Measurements from ENCODE around the gene HIBADH.

HIBADH gene

GRCh38 chr7:27636326-27637006 lies 26.2 kb downstream of the HIBADH start:
- DNase-seq (ENCODE audit: low read depth in 1 of 2, low spot score in 1 of 2): no peak

- no peak for DNase-seq (ENCODE audit: low read depth in 1 of 2, low spot score in 1 of 2)
These were observed 27.0 kb downstream of the HIBADH start for GRCh38 chr7:27635728-27636127.

DNA sequence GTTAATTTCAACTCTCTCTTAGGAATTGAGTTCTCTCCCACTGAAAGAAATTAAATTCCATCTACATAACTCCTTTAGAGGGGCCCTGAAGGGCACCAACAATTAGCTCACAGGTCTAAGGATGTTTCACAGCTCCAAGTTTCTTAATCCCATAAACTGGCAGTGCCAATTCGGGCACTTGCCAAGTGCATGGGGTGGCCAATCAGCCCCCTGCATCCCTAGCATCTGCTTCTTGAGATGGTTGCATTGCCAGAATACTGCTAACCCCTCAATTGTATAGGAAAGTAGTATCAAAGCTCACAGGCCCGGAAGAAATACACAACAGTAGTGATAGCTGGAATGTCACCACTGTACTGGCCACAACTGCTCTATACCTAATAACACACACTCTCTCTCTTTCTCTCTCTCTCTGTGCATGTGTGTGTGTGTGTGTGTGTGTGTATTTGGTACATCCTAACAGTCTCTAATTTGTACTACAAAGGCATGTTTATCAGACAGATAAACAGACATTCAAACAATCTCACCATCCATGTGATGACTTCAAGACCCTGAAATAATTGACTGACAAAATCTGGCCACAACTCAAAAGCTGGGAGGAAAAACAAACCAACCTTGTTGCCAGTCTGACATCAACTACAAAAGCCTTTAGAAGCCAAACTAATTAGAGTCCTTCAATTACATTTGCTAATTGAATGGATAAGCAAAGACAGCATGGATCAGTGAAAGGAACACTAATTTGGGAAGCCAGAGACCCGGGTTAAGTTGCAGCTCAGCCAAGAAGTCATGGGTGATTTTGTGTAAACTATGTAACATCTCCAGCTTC lies 27.8 kb downstream of the HIBADH start:
- DNase-seq (ENCODE audit: low read depth in 1 of 2, low spot score in 1 of 2): no peak

DNA sequence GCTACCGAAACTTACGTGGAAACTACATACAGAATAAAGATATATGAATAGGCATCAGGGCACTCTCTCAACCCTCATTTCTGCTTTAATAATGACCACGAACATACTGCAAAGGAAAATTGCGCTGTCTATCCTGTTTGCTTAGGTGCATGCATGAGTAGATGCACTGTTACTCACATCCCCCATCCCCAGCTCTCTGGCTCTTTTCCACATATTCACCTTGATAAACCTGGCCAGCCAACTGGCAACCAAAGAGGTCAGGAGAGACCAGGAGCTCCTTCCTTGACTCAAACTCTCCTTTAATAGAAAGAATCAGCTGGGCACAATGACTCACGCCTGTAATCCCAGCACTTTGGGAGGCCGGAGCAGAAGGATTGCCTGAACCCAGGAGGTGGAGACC lies 29.6 kb downstream of the HIBADH start:
- no peak for DNase-seq (ENCODE audit: low read depth in 1 of 2, low spot score in 1 of 2)

DNA sequence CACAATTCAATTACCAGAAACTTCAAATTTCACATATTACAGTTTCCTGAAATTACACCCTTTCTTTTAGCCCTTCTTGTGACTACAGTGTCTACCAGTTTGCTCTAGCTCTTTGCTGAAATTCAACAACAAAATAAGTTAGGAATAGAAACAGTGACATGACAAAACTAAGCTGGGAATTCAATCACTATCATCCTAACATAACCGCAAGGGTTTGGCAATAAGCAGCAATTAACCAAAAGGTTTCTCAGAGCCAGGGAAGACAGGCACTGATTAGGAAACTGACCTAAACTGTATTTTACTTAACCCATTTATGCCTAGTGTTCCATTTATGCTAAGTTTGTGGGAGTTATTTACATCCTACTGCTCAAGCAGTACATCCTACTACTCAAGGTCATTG lies 31.3 kb downstream of the HIBADH start:
- no peak for DNase-seq (ENCODE audit: low read depth in 1 of 2, low spot score in 1 of 2)

DNA sequence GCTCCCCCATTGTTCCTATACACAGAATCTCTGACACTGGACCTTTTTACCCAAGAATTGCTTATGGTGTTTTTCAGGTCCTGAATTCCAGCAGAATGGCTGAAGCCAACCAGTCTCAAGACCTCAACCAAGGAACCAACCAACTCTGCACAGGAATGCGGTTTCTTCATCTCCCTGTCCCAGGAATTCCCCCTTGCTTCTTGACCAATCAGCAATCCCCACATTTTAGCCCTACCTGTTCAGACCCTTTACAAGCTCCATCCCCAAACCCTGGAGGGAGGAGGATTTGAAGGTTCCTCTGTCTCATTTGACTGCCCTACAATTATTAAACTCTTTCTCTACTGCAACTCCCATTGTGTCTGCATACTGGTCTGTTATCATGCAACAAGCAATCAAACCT lies 35.5 kb downstream of the HIBADH start:
- DNase-seq (ENCODE audit: low read depth in 1 of 2, low spot score in 1 of 2): no peak

- no peak for DNase-seq (ENCODE audit: low read depth in 1 of 2, low spot score in 1 of 2)
These were observed 43.2 kb downstream of the HIBADH start for GRCh38 chr7:27619492-27619891.

GRCh38 chr7:27617651-27618381 lies 44.9 kb downstream of the HIBADH start:
- DNase-seq (ENCODE audit: low read depth in 1 of 2, low spot score in 1 of 2): no peak

DNA sequence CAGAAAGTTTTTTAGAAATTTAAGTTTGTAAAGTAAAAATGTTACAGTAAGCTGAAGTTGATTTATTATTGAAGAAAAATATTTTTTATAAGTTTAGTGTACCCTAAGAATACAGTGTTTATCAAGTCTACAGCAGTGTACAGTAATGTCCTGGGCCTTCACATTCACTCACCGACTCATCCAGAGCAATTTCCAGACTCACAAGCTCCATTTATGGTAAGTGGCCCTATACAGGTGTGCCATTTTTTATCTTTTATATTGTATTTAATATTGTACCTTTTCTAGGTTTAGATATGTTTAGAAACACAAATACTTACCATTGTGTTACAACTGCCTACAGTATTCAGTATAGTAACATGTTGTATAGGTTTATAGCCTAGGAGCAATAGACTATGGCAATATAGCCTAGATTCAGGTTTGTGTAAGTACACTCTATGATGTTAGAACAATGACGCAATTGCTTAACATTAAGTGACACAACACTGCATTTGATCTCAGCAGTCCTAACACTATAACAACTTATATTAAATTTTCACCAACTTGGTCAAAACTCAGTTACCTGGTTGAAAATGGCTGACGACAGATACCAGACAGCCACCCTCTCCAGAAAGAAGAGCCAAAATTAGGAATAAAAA lies 45.7 kb downstream of the HIBADH start:
- no peak for DNase-seq (ENCODE audit: low read depth in 1 of 2, low spot score in 1 of 2)

DNA sequence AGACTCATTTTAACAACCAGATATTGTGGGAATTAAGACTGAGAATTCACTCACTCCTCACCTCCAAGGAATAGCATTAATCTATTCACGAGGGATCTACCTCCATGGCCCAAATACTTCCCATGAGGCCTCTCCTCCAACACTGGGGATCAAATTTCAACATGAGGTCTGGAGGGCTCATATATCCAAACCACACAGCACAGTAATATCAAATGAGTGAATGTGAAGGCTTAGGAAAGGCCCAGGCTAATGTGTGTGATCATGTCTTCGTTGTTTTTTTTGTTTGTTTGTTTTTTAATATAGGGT lies 46.5 kb downstream of the HIBADH start:
- DNase-seq (ENCODE audit: low read depth in 1 of 2, low spot score in 1 of 2): no peak

DNA sequence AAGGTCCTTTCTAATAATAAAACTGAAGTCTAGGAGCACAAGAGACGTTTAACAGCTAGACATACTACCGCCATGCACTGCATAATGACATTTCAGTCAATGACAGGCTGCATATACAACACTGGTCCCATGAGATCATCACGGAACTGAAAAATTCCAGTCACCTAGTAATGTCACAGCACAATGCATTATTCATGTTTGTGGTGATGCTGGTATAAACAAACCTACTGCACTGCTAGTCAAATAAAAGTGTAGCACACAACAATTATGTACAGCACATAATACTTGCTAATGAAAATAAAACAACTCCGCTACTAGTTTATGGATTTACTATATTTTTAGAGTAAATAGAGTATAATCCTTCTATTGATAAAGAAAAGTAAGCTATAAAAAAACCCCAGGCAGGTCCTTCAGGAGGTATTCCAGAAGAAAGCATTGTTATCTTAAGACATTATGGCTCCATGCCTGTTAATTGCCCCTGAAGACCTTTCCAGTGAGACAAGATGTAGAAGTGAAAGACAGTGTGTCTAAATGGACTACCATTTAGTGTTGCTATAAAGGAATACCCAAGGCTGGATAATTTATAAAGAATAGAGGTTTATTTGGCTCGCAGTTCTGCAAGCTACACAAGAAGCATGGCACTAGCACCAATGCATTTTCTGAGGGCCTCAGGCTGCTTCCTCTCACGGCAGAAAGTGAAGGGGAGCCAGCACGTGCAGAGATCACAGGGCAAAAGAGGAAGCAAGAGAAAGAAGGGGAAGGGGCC lies 47.1 kb downstream of the HIBADH start:
- no peak for DNase-seq (ENCODE audit: low read depth in 1 of 2, low spot score in 1 of 2)

- DNase-seq (ENCODE audit: low read depth in 1 of 2, low spot score in 1 of 2): no peak
These were observed 48.6 kb downstream of the HIBADH start for GRCh38 chr7:27614095-27614494.

DNA sequence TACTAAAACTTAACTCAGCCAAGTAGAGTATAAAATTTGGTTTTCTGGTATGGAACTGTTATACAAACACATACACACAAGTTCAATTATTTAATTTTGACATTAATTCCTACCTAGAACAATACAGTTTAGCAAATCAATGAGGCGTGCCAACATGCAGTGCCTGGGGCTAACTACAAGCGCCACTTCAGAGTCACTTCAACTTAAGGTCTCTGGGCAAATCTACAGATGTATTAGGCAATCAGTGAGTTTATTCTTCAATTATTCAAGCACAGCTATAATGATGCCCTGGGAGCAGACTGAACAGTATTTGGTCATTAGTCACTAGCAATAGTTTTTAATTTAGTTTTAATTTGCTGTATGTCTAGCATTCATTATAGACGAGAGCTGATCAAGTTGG lies 51.6 kb downstream of the HIBADH start:
- DNase-seq (ENCODE audit: low read depth in 1 of 2, low spot score in 1 of 2): no peak

GRCh38 chr7:27608776-27609495 lies 53.7 kb downstream of the HIBADH start:
- no peak for DNase-seq (ENCODE audit: low read depth in 1 of 2, low spot score in 1 of 2)

DNA sequence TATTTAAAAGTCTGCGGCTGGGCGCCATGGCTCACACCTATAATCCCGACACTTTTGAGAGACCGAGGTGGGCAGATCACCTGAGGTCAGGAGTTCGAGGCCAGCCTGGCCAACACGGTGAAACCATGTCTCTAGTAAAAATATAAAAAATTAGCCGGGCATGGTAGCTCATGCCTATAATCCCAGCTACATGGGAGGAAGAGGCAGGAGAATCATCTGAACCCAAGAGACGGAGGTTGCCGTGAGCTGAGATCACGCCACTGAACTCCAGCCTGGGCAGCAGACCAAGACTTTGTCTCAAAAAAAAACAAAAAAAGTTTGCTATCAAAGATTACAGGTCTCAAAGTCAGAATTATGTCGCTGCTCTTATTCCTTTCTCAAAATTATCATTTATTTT lies 55.5 kb downstream of the HIBADH start:
- DNase-seq (ENCODE audit: low read depth in 1 of 2, low spot score in 1 of 2): no peak

GRCh38 chr7:27606270-27607209 lies 56.1 kb downstream of the HIBADH start:
- no peak for DNase-seq (ENCODE audit: low read depth in 1 of 2, low spot score in 1 of 2)

DNA sequence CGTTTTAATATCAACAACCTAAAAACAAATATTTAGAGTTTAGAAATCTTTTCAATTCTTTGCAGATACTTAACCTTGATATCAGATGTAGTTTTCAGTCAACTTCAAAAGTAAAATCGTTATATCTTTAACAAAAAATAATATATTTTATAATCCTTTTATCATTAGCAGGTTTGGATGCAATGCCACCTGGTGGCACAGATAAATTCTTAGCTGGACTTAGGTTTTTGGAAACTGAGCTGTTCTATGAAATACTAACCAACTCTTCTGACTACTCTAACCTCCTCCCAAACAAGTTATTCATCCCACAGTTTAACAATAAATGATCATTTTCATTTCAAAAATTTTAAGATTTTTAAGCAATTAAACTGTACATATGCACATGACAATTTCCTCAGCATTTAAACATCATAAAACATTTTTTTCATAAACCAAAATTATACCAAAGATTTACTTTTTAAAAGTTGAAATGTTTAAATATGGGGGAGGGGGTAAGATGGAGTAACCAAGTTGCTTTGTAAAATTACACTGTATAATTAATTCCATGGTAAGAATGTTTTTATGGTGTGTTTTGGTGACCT lies 56.9 kb downstream of the HIBADH start:
- DNase-seq (ENCODE audit: low read depth in 1 of 2, low spot score in 1 of 2): no peak

- DNase-seq (ENCODE audit: low read depth in 1 of 2, low spot score in 1 of 2): no peak
These were observed 57.4 kb downstream of the HIBADH start for GRCh38 chr7:27605283-27605682.

GRCh38 chr7:27603813-27604212 lies 58.9 kb downstream of the HIBADH start:
- DNase-seq (ENCODE audit: low read depth in 1 of 2, low spot score in 1 of 2): no peak

All from activated T-helper 1 cell treated with anti-CD3 and anti-CD28 coated beads, Interleukin-2, amount 50 U/mL, for 16 hours (primary cell).